Right lobe of liver (tissue), 6 donors: ENCODE results near the gene ADCYAP1. TPM values are rescaled to one million over a fixed set of nuclear protein-coding genes. Genes with fewer than 3 reads are reported as not detected.
A peak's percentile ranks its signal among the peaks of the same experiment; 100 is the strongest.

ENCODE experiments used
- ATAC-seq, 4 donors: fragments of 200-7000 bp; cut with Tn5 transposase; one replicate each; pipeline ENCODE4 v1.9.1; 2020; ENCODE audit warnings: mild to moderate bottlenecking in 4 of 4, moderate library complexity in 4 of 4
- DNase-seq, 3 donors: peaks; one replicate each; pipeline ENCODE4 v3.0.0-alpha.2; 2020
- H3K27ac ChIP-seq, 3 donors: fragments of 200-600 bp; one replicate each; pipeline ENCODE4 v1.8.0; 2022
- H3K27me3 ChIP-seq, 2 donors: fragments of 200-600 bp; one replicate each; pipeline ENCODE4 v1.8.0; 2022
- H3K36me3 ChIP-seq, 4 donors: fragments of 200-600 bp; sonication (generic) in 1 of 4; one replicate each; pipeline versions ENCODE4 v1.5.1 to v1.8.0; 2017 to 2022; ENCODE audit warnings: control low read depth in 1 of 4
- H3K4me1 ChIP-seq, 4 donors: fragments of 200-600 bp; sonication (generic) in 1 of 4; one replicate each; pipeline versions ENCODE4 v1.5.1 to v1.8.0; 2017 to 2022; ENCODE audit warnings: control low read depth in 1 of 4
- H3K4me3 ChIP-seq, 3 donors: fragments of 200-600 bp; one replicate each; pipeline ENCODE4 v1.8.0; 2022
- H3K9me3 ChIP-seq, 4 donors: fragments of 200-600 bp; sonication (generic) in 1 of 4; one replicate each; pipeline versions ENCODE4 v1.5.1 to v1.8.0; 2017 to 2022; ENCODE audit warnings: control low read depth in 1 of 4
- POLR2A ChIP-seq: fragments of 450-650 bp; IDR thresholded peaks from one replicate; pipeline ENCODE4 v1.6.1; 2017; ENCODE audit warnings: antibody characterized with exemption, mild to moderate bottlenecking
- WGBS: methylation state at CpG from one replicate; pipeline ENCODE4 v1.1.6; 2018; ENCODE audit warnings: low coverage, low lambda C conversion rate; ENCODE audit not compliant: insufficient coverage; ENCODE audit errors: missing lambda C conversion rate; 5-methylcytosine and 5-hydroxymethylcytosine counted together
- intact Hi-C, 2 donors: fragments of 100-400 bp; cut with DNase I; formaldehyde crosslinking; loops; one replicate each; pipeline versions ENCODE4 v1.11.2 to v1.14.1; 2022
- total RNA-seq, 6 experiments: library from RNA; depleted of rRNA in 2 of 6; stranded (reverse); fragments of >200 nt in 2 of 6; fragmentation: NEBNext Ultra II Directional in 3 of 6; extraction: Animal tissue kit (Norgen Biotek cat#: 25700) in 3 of 6; gene quantifications; one replicate each; pipeline versions ENCODE4 v1.1.0 to v1.2.4, GENCODE V29; 2016 to 2023
- TF ChIP-seq, protein P1 (sequence below), 4 donors: fragments of 200-600 bp in 3 of 4; fragments of 450-650 bp in 1 of 4; IDR thresholded peaks; one replicate each; pipeline versions ENCODE4 v1.5.1 to v1.8.0; 2016 to 2022; ENCODE audit warnings: antibody characterized with exemption in 4 of 4, mild to moderate bottlenecking in 2 of 4
- donor health status: DM: no; HTN: yes; CAD: no.
- donor health status: DM: no; HTN: no; CAD: no.
- donor health status: DM: no; HTN: no; CAD: no.
- donor health status: DM: no; HTN: yes; CAD: no.
- donor health status: DM: no; HTN: yes; CAD: no.

The ADCYAP1 gene
- total RNA-seq, 6 experiments from 2014 or later: 0.12 TPM; not detected in 5

DNA sequence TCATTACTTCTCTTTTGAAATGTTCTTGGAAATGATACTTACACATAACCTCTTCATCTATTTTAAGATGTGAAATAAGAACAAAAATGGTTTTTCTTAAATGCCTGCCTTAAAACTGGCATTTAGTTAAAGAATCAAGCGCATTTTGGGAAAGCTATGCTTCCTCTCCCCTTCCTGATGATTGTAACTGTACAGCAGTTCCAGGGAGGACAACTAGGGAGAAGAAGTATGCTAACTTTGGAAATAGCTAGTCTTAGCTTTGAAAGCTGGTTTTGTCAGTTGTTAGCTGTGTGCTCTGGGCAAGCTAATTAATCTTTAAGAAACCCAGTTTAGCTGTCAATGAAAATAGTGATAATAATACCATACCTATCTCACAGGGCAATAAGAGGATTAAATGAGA is 8.4 kb upstream of the ADCYAP1 start:
- Histone ChIP-seq H3K4me3 (no peak overlapping the region), H3K4me1 (no peaks in the 10 kb centered on the region), H3K27ac (no peak overlapping the region), H3K27me3 (no peaks in the 10 kb centered on the region), H3K9me3 (no peaks in the 10 kb centered on the region), H3K36me3 (no peaks in the 10 kb centered on the region)
- TF ChIP-seq POLR2A: no peak
- TF ChIP-seq, protein P1, sequence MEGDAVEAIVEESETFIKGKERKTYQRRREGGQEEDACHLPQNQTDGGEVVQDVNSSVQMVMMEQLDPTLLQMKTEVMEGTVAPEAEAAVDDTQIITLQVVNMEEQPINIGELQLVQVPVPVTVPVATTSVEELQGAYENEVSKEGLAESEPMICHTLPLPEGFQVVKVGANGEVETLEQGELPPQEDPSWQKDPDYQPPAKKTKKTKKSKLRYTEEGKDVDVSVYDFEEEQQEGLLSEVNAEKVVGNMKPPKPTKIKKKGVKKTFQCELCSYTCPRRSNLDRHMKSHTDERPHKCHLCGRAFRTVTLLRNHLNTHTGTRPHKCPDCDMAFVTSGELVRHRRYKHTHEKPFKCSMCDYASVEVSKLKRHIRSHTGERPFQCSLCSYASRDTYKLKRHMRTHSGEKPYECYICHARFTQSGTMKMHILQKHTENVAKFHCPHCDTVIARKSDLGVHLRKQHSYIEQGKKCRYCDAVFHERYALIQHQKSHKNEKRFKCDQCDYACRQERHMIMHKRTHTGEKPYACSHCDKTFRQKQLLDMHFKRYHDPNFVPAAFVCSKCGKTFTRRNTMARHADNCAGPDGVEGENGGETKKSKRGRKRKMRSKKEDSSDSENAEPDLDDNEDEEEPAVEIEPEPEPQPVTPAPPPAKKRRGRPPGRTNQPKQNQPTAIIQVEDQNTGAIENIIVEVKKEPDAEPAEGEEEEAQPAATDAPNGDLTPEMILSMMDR (IDR thresholded peaks at IDR 0.05): no peak
- WGBS: 41% methylated on average over 1 of the region's 1 CpG
- ATAC-seq (no peak), DNase-seq (no peak)
- intact Hi-C loops: no loop called here

DNA sequence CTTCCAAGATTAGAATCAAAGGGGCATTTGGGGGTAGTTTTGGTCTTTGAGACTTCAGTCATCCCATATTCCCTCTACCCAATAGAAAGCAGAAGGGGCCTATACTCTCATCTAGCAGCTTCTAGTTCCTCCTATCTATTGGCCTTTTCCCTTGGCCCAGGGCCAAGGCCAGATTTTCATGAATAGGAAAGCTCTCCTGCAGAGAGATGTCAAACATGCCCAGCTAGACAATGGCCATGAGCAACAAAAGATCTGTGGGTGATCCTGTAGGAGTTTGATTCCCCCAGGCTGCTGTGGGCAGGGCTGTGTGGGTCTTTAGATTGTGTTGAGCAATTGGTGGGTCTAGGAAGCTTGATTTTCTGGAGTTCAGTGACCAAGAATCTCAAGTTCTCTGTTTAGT is 2.9 kb upstream of the ADCYAP1 start:
- Histone ChIP-seq H3K4me3 (no peak overlapping the region), H3K27ac (no peak overlapping the region), H3K36me3 (no peaks in the 10 kb centered on the region), H3K27me3 (peaks cover 4 to 32% of the 10 kb centered on the region in 2 donors), H3K4me1 (no peaks in the 10 kb centered on the region), H3K9me3 (no peaks in the 10 kb centered on the region)
- DNase-seq: no peak
- intact Hi-C loops: no loop called here
- no peak for ATAC-seq
- no peak for TF ChIP-seq POLR2A
- TF ChIP-seq, protein P1 (IDR thresholded peaks at IDR 0.05): no peak

DNA sequence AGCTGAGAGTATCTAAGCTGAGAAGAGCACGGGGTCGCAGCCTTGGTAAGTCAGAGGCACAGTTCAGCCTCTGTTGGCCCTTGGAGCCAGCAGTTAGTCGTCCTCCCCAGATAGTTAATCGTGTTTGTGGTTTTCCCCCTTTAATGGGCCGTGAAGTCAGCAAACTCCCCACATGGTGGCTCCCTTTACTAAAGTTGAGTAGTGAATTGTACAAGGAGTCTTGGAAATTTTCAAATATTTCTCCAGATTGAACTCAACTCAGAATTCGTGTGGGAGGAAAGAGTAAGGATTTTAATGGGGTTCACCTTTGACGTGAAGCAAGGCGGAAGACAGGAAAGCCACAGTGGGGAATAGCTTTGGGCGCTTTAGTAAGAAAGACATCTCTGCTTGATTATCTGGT is 2.4 kb upstream of the ADCYAP1 start:
- WGBS: 17% methylated on average over 7 of the region's 9 CpGs
- Histone ChIP-seq H3K27ac (no peak overlapping the region), H3K27me3 (peaks cover 4 to 36% of the 10 kb centered on the region in 2 donors), H3K9me3 (no peaks in the 10 kb centered on the region), H3K4me3 (no peak overlapping the region), H3K4me1 (peaks cover 0 to 3% (median 0%) of the 10 kb centered on the region in 4 donors), H3K36me3 (no peaks in the 10 kb centered on the region)
- no peak for ATAC-seq
- no peak for DNase-seq
- no peak for TF ChIP-seq POLR2A
- TF ChIP-seq, protein P1 (IDR thresholded peaks at IDR 0.05): no peak
- intact Hi-C loops: no loop called here

DNA sequence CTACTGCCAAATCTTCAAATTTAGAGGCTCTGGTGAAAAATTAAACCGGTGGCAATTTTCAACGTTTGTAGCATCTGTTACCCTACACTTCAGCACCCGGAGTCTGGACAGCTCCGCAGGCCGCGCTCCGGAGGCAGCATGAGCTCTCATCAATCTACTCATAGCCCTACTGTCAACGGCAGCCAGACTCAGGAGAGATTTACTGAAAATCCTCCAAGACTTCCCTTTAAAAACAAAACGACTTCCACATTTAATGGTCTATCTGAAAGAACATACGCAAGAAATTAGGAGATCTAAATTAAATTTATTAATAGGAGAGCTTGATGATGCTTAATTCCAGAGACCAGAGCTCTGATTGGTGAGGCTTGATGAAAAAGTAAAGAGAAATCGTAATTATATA is 970 bp upstream of the ADCYAP1 start:
- DNase-seq (peak in 1 of 3 donors; percentile 54), ATAC-seq (peak in 3 of 4 donors; percentile 46 to 72 (median 57))
- Histone ChIP-seq H3K27me3 (peaks cover 10 to 48% of the 10 kb centered on the region in 2 donors), H3K4me1 (peaks cover 0 to 18% (median 5%) of the 10 kb centered on the region in 4 donors), H3K36me3 (no peaks in the 10 kb centered on the region), H3K9me3 (no peaks in the 10 kb centered on the region), H3K4me3 (no peak overlapping the region), H3K27ac (no peak overlapping the region)
- intact Hi-C loops: no loop called here
- TF ChIP-seq POLR2A: no peak
- TF ChIP-seq, protein P1 (IDR thresholded peaks at IDR 0.05): no peak
- whole genome bisulfite sequencing: 4% methylated on average over 11 of the region's 11 CpGs
